22Rv1 (cell line): ENCODE measurements around the gene MNAT1.

Experiments
- CTCF ChIP-seq: fragments of 450-650 bp; IDR thresholded peaks from 2 replicates; pipeline ENCODE4 v1.5.1; 2017; ENCODE audit warnings: mild to moderate bottlenecking
- ZFX ChIP-seq: fragments of 450-650 bp; IDR thresholded peaks from 2 replicates; pipeline ENCODE4 v1.6.1; 2017; ENCODE audit warnings: antibody characterized with exemption, borderline replicate concordance

- TF ChIP-seq CTCF: no peak
- TF ChIP-seq ZFX: no peak
Measured at GRCh38 chr14:60878536-60878935, 144.0 kb downstream of the MNAT1 start.
